VCaP (cell line): ENCODE results near the gene COL27A1.

Experiments used
- H3K27ac ChIP-seq: fragments of 450-650 bp; 2 replicates; pipeline ENCODE4 v1.5.1; 2017
- TF ChIP-seq, protein P1 (sequence below): fragments of 450-650 bp; conservative IDR thresholded peaks from 2 replicates; pipeline ENCODE4 v1.5.1; 2017; ENCODE audit warnings: mild to moderate bottlenecking, moderate library complexity

COL27A1 gene

DNA sequence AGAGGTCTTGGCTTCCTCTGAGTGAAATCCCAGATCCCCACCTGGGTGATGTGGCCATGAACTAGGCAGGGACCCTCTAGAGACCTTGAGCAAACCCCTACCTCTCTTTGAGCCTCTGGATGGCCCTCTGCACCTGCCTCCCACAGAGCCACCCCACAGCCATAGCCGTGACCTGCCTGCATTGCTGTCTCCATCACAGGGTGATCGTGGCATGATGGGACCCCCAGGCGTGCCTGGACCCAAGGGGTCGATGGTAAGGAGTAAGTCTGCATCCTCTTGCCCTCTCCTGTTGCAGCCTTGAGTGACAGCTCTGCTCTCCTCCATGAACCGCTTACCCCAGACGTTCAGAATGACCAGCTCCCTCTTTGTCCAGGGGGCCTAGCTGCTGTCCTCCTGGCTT is 97.1 kb downstream of the COL27A1 start:
- TF ChIP-seq, protein P1, sequence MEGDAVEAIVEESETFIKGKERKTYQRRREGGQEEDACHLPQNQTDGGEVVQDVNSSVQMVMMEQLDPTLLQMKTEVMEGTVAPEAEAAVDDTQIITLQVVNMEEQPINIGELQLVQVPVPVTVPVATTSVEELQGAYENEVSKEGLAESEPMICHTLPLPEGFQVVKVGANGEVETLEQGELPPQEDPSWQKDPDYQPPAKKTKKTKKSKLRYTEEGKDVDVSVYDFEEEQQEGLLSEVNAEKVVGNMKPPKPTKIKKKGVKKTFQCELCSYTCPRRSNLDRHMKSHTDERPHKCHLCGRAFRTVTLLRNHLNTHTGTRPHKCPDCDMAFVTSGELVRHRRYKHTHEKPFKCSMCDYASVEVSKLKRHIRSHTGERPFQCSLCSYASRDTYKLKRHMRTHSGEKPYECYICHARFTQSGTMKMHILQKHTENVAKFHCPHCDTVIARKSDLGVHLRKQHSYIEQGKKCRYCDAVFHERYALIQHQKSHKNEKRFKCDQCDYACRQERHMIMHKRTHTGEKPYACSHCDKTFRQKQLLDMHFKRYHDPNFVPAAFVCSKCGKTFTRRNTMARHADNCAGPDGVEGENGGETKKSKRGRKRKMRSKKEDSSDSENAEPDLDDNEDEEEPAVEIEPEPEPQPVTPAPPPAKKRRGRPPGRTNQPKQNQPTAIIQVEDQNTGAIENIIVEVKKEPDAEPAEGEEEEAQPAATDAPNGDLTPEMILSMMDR = no peak
- no peak overlapping the region for H3K27ac ChIP-seq

DNA sequence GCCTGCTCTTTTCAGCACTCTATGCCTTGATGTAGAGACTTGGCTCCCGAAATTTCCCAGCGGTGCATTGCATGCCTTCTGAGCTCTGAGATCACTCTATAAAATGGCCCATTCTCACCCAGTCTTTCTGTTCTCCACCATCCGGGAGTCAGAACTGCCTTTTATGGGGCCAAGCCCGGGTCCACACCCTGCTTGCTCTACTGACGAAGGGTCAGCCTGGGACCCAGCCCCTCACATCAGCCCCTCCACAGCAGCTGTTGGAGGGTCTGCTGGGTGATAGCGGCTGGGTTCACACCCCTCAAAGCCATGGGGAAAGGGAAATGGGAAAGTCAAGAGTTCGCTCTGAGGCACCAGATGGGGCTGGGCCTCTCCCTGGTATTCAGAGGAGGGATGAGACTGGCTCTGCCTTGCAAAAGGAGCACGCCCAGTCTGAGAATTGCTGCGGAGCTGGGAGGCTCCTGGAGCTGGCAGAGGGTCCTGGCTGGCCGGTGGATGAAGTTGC is 101.5 kb downstream of the COL27A1 start:
- H3K27ac ChIP-seq = no peak overlapping the region
- TF ChIP-seq, protein P1 = no peak

DNA sequence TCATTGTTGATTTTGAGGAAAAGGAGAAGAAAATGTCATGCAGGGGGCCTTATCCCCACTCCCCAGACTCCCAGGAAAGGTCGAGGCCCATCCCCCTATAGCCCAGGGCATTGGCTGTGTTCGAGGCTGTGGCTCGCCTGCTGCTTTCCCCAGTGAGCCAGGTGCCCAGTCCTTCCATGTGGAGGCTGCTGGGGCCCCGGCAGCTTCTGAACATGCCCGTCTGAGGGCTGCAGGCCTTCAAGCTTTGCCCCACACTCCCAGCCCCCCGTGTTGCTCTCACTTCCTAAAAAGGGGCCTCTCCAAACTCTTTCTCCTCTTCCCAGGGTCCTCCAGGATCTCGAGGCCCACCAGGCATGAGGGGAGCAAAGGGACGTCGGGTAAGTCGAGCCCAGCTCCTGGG is 102.9 kb downstream of the COL27A1 start:
- H3K27ac ChIP-seq = no peak overlapping the region
- TF ChIP-seq, protein P1 = no peak

DNA sequence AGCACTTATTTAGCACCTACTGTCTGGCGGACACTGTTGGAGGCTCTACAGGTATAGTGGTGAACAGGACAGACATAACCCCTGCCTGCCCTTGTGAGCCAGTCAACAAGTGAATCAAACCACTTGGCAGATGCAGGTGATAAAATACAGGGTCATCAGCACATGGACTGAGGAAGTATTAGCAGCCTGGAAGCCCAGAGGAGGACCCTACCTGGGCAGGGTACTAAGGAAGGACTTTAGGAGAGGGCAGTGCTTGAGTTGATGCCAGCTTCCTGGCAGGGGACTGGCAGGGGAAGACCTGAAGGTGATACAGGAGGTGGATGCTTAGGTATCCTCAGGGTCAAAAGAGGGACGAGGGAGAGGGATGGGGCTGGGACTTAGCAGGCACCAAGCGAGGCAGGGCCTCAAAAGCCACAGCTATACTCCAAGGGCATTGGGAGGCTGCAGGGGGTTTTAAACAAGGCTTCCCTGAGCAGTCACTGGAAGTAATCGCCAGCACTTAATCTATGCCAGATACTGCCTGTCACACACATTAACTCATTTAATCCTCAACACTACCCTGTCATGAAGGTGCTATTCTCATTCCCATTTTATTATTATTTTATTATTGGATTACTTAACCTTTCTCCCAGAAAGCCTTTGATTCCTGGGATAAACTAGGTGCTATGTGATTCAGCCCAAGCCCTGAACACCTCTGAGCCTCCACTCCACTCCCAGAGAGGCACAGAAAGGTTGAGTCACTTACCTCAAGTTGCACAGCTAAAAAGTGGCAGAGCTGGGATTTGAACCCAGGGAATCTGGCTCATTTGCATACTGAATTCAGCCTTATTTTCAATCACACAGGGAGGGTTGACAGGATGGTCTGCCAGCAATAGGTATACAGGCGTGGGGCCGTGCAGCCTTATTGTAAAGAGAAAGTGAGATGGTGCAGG is 103.8 kb downstream of the COL27A1 start:
- no peak overlapping the region for H3K27ac ChIP-seq
- TF ChIP-seq, protein P1 = no peak

DNA sequence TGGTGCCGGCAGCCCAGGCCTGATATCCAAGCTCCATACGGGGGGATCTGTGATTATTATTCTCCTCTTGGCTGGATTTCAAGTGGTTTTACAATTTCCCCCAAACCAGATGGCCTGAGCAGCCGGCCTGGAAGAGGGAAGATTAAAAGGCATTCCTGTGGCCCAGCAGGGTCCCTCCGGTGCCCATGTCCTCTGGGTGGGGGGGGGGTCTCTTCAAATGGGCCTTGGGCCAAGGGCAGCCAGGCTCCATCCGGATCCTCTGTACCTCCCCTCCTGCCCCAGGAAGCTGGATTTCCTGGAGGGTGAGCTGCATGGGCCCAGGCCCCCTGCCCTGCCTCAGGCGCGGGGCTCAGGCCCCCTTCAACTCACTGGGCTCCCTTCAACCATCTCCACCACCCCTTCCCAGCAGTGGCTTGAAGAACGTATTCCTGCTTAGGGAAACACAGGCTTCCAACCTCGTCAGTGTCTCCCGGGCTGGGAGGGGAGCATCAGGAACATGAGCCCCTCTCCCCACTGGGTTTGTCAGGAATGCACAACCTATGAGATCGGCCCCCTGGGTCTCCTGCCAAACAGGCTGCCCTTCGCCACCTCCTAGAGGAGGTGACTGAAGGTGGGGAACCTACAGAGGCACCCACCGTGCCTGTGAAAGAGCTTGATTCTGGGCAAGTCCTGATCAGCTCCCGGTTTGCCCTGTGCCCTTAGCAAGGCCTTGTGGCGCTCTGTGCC is 104.6 kb downstream of the COL27A1 start:
- TF ChIP-seq, protein P1 = no peak
- H3K27ac ChIP-seq = no peak overlapping the region

DNA sequence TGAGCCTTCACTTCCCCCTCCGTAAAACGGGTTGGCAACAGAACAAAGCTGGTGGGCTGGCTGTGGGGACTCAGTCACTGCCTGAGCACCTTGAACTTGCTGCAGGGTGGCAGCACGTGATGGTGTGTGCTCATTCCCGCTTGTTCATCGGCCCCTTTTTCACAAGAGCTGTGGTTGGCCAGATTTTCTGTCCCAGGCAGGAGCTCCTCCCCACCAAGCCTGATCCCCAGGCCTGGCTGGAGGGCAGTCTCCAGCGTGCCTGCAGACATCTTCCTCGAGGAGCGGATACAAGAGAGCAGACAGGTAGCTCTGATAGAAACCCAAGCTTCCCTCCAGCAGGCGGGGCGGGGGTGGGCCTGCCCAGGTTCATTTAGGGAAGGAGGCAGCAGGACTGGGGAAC is 105.7 kb downstream of the COL27A1 start:
- no peak overlapping the region for H3K27ac ChIP-seq

More for the DNA sequence above, 105.7 kb downstream of the COL27A1 start:
- TF ChIP-seq, protein P1 = no peak
